Measurements from ENCODE around the gene NDUFA6.

- TF ChIP-seq EZH2 (IDR thresholded peaks at IDR 0.05; ENCODE audit: insufficient read depth, poor library complexity, severe bottlenecking) (no peak), EZH2phosphoT487 (IDR thresholded peaks at IDR 0.05; ENCODE audit: insufficient read depth, low read depth) (no peak)
These were observed 17.8 kb downstream of the NDUFA6 start for GRCh38 chr22:42072606-42073330.

All from GM23248 (cell line).